Colon (tissue), 2 donors: ENCODE measurements around the gene SLC26A4.

Experiments
- FAIRE-seq: peaks from 2 replicates; lab custom pipeline; 2012; peaks lifted over from hg19 to GRCh38; lab: Jason Lieb, UNC
- donor health status: control.
- donor health status: control.

The SLC26A4 gene

GRCh38 chr7:107661081-107661864, 645 bp downstream of the SLC26A4 start:
- no peak for FAIRE-seq

GRCh38 chr7:107661865-107662379, 1.3 kb downstream of the SLC26A4 start:
- FAIRE-seq, result no peak

DNA sequence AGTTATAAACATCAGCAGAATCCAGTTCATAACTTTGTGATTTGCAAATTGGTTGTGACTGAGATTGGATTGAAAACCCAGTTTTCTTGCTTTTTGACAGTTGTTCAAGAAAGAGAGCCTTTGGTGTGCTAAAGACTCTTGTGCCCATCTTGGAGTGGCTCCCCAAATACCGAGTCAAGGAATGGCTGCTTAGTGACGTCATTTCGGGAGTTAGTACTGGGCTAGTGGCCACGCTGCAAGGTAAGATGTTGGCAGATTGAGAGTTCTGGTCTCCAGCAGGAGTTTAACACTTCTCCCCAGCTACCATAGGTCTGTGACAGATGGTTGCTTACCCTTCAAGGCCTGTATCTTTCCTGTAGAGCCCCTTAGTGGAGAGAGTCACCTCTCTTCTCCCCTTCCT, 2.6 kb downstream of the SLC26A4 start:
- no peak for FAIRE-seq

- FAIRE-seq, result no peak
These were observed 6.2 kb downstream of the SLC26A4 start for GRCh38 chr7:107666790-107667189.

GRCh38 chr7:107667341-107667740, 6.7 kb downstream of the SLC26A4 start:
- no peak for FAIRE-seq

DNA sequence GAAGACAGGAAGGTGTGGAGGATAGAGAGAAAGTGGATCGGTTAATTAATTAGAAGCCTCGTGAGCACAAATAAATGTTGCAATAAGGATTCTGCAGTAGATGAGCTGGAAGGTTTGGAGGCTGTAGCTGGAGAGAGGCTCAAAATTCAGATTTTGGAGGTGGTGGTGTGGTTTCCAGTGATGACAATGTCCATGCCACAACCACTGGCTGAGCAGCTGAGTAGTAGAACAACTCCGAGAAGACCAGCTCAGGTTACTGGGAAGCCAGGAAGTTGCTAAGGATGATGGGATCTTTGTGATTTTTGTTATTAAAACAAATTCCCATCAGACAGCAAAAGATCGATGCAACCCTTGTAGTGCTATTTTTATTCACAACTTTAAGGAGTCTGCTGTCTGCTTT, 7.7 kb downstream of the SLC26A4 start:
- no peak for FAIRE-seq

DNA sequence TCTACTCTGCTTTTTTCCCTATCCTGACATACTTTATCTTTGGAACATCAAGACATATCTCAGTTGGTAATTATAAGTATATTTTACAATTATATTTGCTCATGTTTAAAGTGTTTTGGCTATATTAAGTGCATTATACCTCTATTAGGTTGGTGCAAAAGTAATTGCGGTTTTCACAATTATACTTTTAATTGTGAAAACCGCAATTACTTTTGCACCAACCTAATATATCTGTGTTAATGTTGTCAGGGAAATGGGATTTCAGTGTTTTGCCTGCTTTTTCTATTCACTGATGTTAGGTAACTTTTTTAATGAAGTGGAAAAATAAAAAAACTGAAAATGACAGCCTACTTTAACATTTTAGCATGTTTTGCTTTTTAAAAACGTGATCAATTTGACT, 11.6 kb downstream of the SLC26A4 start:
- no peak for FAIRE-seq

GRCh38 chr7:107676249-107676648, 15.6 kb downstream of the SLC26A4 start:
- no peak for FAIRE-seq

DNA sequence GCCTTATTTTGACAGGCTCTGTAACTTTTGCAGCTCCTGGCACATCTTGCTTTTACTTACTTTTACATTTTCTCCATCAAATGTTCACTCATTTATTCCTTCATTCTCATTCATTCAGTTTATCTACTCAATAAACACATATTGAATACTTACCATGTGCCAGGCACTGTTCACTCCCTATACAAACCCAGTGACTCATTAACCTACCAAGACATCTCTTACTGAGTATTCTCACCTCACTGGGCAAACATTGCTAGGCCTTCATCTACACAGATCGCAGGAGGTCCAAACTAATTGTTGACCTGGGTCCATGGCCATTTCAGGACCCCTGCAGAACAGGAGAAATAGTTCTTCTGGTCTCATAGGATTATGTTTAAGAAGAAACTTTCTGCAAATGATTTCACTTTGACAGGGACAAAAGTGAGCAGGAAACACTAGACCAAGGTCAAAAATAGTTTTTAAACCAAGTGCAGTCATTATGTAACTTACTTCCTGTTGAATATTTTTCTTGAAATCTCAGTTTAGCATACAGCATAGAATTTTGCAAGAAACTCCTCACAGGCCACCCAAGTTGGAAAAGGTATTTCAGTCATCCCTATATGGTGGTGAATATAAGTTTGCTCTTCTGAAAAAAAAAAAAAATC, 17.6 kb downstream of the SLC26A4 start:
- no peak for FAIRE-seq

- FAIRE-seq, result no peak
These were observed 19.9 kb downstream of the SLC26A4 start for GRCh38 chr7:107680478-107680877.

- no peak for FAIRE-seq
These were observed 22.3 kb downstream of the SLC26A4 start for GRCh38 chr7:107682886-107683285.

GRCh38 chr7:107684287-107684686, 23.7 kb downstream of the SLC26A4 start:
- no peak for FAIRE-seq

- no peak for FAIRE-seq
These were observed 24.4 kb downstream of the SLC26A4 start for GRCh38 chr7:107684947-107685463.

GRCh38 chr7:107686816-107687387, 26.3 kb downstream of the SLC26A4 start:
- FAIRE-seq, result no peak

- no peak for FAIRE-seq
These were observed 27.0 kb downstream of the SLC26A4 start for GRCh38 chr7:107687656-107688055.

DNA sequence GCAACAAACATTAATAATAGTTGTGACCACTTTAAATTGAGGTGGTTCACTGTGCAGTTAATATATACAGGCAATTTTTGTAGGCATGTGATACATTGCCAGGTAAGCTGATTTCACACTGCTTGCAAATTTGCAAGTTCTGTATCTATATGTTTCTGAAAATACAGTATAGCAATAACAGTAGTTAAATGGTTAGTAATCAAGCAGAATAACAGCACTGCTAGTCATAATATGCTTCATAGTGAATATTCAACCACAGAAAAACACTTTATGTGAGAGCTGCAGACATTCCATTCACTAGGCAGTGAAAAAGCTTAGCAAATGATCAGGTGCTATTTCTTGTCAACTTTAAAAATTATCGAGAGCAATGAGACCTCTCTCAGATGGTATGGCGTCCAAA, 28.9 kb downstream of the SLC26A4 start:
- FAIRE-seq, result no peak

DNA sequence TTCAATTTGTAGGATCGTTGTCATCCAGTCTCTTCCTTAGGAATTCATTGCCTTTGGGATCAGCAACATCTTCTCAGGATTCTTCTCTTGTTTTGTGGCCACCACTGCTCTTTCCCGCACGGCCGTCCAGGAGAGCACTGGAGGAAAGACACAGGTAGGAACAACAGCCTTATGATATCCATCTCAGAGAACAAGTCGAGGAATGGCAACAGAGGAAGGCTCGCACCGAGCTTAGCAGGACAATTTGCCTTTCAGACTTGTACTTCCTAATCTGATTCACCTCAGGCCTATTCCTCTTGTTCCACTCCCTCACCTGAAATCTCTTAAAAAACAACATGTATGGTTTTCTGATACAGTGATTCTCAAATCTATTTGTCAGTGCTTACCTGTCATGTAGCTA, 29.5 kb downstream of the SLC26A4 start:
- FAIRE-seq, result no peak

DNA sequence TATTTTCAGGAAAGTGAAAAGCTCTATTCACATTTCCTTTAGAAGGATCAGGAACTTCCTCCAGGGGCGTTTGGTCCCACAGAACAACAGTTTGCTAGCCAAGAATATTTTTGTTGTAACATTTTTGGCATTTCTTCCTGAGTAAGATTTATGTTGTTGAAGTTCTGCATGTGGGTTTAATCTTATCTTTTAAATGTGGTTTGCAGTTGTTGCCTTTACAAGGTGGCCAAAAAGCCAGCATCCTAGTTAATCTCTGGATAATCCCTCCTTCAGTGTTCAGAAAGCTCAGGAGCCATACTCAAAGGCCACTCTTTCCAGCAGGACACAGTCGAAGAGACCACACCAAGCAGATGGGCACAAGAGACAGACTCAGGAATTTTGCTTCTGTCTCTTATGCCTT, 30.0 kb downstream of the SLC26A4 start:
- FAIRE-seq, result no peak

DNA sequence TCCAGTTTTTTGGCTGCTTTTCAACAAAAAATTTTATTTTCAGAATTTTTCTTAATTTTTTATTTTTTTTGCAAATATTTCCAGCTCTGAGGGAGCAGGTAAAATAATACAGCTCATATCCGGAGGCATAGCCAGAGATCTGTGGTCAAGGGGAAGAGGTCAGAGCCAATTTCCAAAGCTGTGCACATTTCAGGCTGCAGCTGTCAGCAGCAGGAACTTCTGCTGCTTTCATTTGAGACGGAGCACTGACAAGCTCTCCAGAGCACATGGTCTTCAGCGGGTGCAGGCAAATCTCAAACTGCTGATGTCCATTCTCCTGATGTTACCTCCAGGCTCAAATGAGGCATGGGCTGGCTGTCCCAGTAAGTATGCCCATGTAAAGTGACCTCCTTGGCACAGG, 31.1 kb downstream of the SLC26A4 start:
- no peak for FAIRE-seq

DNA sequence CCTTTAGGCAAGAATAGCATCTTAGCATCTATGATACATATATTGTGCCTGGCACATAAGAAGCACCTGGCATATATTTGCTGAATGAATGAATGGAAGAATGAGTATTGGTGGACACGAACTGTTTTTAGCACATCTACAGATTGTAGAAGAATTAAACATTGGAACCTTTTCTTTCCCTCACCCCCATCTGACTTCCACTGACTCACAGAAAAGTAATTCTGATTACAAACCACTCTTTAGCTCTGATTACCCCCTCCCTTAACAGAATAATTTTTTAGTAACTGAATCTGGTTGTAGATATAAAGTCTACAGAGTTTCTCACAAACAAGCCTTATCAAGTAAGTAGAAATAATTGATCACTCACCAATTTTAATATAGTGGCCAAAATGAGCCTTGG, 31.9 kb downstream of the SLC26A4 start:
- FAIRE-seq, result no peak

- no peak for FAIRE-seq
These were observed 32.8 kb downstream of the SLC26A4 start for GRCh38 chr7:107693396-107693795.

GRCh38 chr7:107694386-107694785, 33.8 kb downstream of the SLC26A4 start:
- no peak for FAIRE-seq

- no peak for FAIRE-seq
These were observed 35.8 kb downstream of the SLC26A4 start for GRCh38 chr7:107696330-107696946.
